A549 (cell line): ENCODE data around the gene NAXD. TPM values are rescaled to one million over a fixed set of nuclear protein-coding genes. Genes with fewer than 3 reads are reported as not detected.

ENCODE experiments used
- ATAC-seq, 2 experiments: fragments of 200-7000 bp in 1 of 2; fragments of >200 bp in 1 of 2; cut with Nextera tagmentation in 1 of 2; cut with Tn5 transposase in 1 of 2; 3 replicates each; pipeline versions ENCODE4 v1.8.0 to v1.9.1; 2018 to 2020; ENCODE audit warnings: mild to moderate bottlenecking in 1 of 2, moderate library complexity in 1 of 2
- CTCF ChIA-PET: fragments of 300-600 bp; sonication (Branson Sonifier 250); formaldehyde crosslinking; extraction: SDS; loops from one replicate; lab custom pipeline; 2021; ENCODE audit warnings: antibody characterized with exemption, inconsistent platforms; lab: Yijun Ruan, JAX
- POLR2A ChIA-PET: fragments of 350-600 bp; formaldehyde crosslinking; extraction: SDS; loops from one replicate; lab custom pipeline; 2021; ENCODE audit warnings: antibody characterized with exemption, inconsistent platforms; lab: Yijun Ruan, JAX
- DNase-seq, 2 experiments: peaks; one replicate each; pipeline versions ENCODE4 v3.0.0 to v3.0.0-alpha.2; 2011 to 2016; ENCODE audit warnings: low read depth in 1 of 2, low spot score in 1 of 2
- FAIRE-seq: peaks from 2 replicates; lab custom pipeline; 2011; peaks lifted over from hg19 to GRCh38; lab: Jason Lieb, UNC
- H3K27ac ChIP-seq, 2 experiments: fragments of >200 bp; sonication (Bioruptor Twin); formaldehyde crosslinking; 3 replicates each; pipeline ENCODE4 v1.5.1; 2016 to 2017
- H3K4me1 ChIP-seq: fragments of >200 bp; sonication (Bioruptor Twin); formaldehyde crosslinking; 3 replicates; pipeline ENCODE4 v1.6.1; 2016
- H3K4me2 ChIP-seq: fragments of >200 bp; sonication (Bioruptor Twin); formaldehyde crosslinking; 3 replicates; pipeline ENCODE4 v1.6.1; 2016
- H3K4me3 ChIP-seq: fragments of >200 bp; sonication (Bioruptor Twin); formaldehyde crosslinking; 3 replicates; pipeline ENCODE4 v1.5.1; 2016
- H3K9me3 ChIP-seq: fragments of >200 bp; sonication (Bioruptor Twin); formaldehyde crosslinking; 3 replicates; pipeline ENCODE4 v1.6.1; 2016
- CBX8 ChIP-seq: fragments of 200-600 bp; sonication (generic); IDR thresholded peaks from 2 replicates; pipeline ENCODE4 v1.6.1; 2016
- CEBPB ChIP-seq, 2 experiments: fragments of >200 bp in 1 of 2; sonication (Bioruptor Twin) in 1 of 2; formaldehyde crosslinking in 1 of 2; IDR thresholded peaks; 2 replicates each; pipeline ENCODE4 v1.6.1; 2012 to 2016
- CHD4 ChIP-seq: fragments of 200-600 bp; sonication (generic); IDR thresholded peaks from 2 replicates; pipeline ENCODE4 v1.6.1; 2016; ENCODE audit warnings: antibody characterized with exemption, mild to moderate bottlenecking, borderline replicate concordance
- CTCF ChIP-seq: fragments of >200 bp; sonication (Bioruptor Twin); formaldehyde crosslinking; IDR thresholded peaks from 3 replicates; pipeline ENCODE4 v1.5.1; 2016
- EHF ChIP-seq: fragments of 250-450 bp; sonication (Bioruptor Pico); IDR thresholded peaks from 2 replicates; pipeline ENCODE4 v1.5.0; 2020; ENCODE audit warnings: mild to moderate bottlenecking
- EHMT2 ChIP-seq: fragments of 200-600 bp; sonication (generic); IDR thresholded peaks from 2 replicates; pipeline ENCODE4 v1.6.1; 2016; ENCODE audit warnings: antibody characterized with exemption, low read depth, mild to moderate bottlenecking, moderate library complexity
- ESRRA ChIP-seq: fragments of 150-350 bp; IDR thresholded peaks from 2 replicates; pipeline ENCODE4 v1.6.1; 2014; ENCODE audit warnings: mild to moderate bottlenecking, low read length, borderline replicate concordance
- FOXS1 ChIP-seq: fragments of 250-450 bp; sonication (Bioruptor Pico); IDR thresholded peaks from 2 replicates; pipeline ENCODE4 v1.5.0; 2020; ENCODE audit warnings: mild to moderate bottlenecking, moderate library complexity
- HDAC2 ChIP-seq: fragments of 200-600 bp; sonication (generic); IDR thresholded peaks from 2 replicates; pipeline ENCODE4 v1.6.1; 2016
- HMGXB4 ChIP-seq: fragments of 250-450 bp; sonication (Bioruptor Pico); IDR thresholded peaks from 2 replicates; pipeline ENCODE4 v1.5.0; 2021; ENCODE audit warnings: mild to moderate bottlenecking, moderate library complexity, borderline replicate concordance
- HOXB5 ChIP-seq: fragments of 250-450 bp; sonication (Bioruptor Pico); IDR thresholded peaks from 2 replicates; pipeline ENCODE4 v1.5.0; 2020; ENCODE audit warnings: mild to moderate bottlenecking, moderate library complexity
- JUNB ChIP-seq: fragments of >200 bp; sonication (Bioruptor Twin); formaldehyde crosslinking; IDR thresholded peaks from 2 replicates; pipeline ENCODE4 v1.6.1; 2016
- KDM1A ChIP-seq: fragments of 200-600 bp; sonication (generic); IDR thresholded peaks from 2 replicates; pipeline ENCODE4 v1.6.1; 2016; ENCODE audit warnings: low read depth, mild to moderate bottlenecking
- MAFK ChIP-seq: fragments of 450-650 bp; IDR thresholded peaks from 2 replicates; pipeline ENCODE4 v1.6.1; 2014; ENCODE audit not compliant: partially characterized antibody
- MYC ChIP-seq: IDR thresholded peaks from 2 replicates; pipeline ENCODE4 v1.6.1; 2012; ENCODE audit warnings: mild to moderate bottlenecking, inconsistent platforms, low read length, improper control_type of control experiment, borderline replicate concordance
- NFE2L2 ChIP-seq: fragments of 150-350 bp; conservative IDR thresholded peaks from 2 replicates; pipeline ENCODE4 v1.6.1; 2014; ENCODE audit warnings: low read length
- PHF8 ChIP-seq: fragments of 200-600 bp; sonication (generic); IDR thresholded peaks from 2 replicates; pipeline ENCODE4 v1.6.1; 2016; ENCODE audit warnings: low read depth, mild to moderate bottlenecking, antibody characterized with exemption, moderate library complexity, borderline replicate concordance
- POLR2A ChIP-seq: IDR thresholded peaks from 2 replicates; pipeline ENCODE4 v1.6.1; 2012; ENCODE audit warnings: mild to moderate bottlenecking, low read length
- RCOR1 ChIP-seq: fragments of 150-350 bp; IDR thresholded peaks from 2 replicates; pipeline ENCODE4 v1.6.1; 2014; ENCODE audit warnings: antibody characterized with exemption, low read length, low read depth
- REST ChIP-seq: fragments of 200-600 bp; sonication (generic); IDR thresholded peaks from 2 replicates; pipeline ENCODE4 v1.6.1; 2016; ENCODE audit warnings: antibody characterized with exemption, mild to moderate bottlenecking, moderate library complexity
- RFX5 ChIP-seq: fragments of 450-650 bp; IDR thresholded peaks from 2 replicates; pipeline ENCODE4 v1.7.1; 2014; ENCODE audit warnings: antibody characterized with exemption, mild to moderate bottlenecking, moderate library complexity
- SREBF2 ChIP-seq: fragments of 450-650 bp; IDR thresholded peaks from 2 replicates; pipeline ENCODE4 v1.6.1; 2014; ENCODE audit warnings: mild to moderate bottlenecking, moderate library complexity
- ZC3H11A ChIP-seq: fragments of 450-650 bp; IDR thresholded peaks from 2 replicates; pipeline ENCODE4 v1.6.1; 2014; ENCODE audit warnings: antibody characterized with exemption, mild to moderate bottlenecking
- ZNF302 ChIP-seq: fragments of 250-450 bp; sonication (Bioruptor Pico); IDR thresholded peaks from 2 replicates; pipeline ENCODE4 v1.9.0; 2021; ENCODE audit warnings: inconsistent platforms, mild to moderate bottlenecking, moderate library complexity
- ZSCAN20 ChIP-seq: fragments of 250-450 bp; sonication (Bioruptor Pico); IDR thresholded peaks from 2 replicates; pipeline ENCODE4 v1.8.0; 2022; ENCODE audit warnings: mild to moderate bottlenecking, moderate library complexity
- WGBS: methylation state at CpG from one replicate; pipeline ENCODE4 v1.1.6; 2017; ENCODE audit errors: missing lambda C conversion rate; 5-methylcytosine and 5-hydroxymethylcytosine counted together
- polyA plus RNA-seq, 4 experiments: library from polyadenylated mRNA; depleted of rRNA in 3 of 4; stranded (reverse); fragments of >200 nt; fragmentation: RNase III in 1 of 4; extraction: RNeasy Plus Mini Kit Qiagen cat#74134 plus additional on column Dnase treatment in 1 of 4; gene quantifications; 2 replicates in 3 of 4; 3 replicates in 1 of 4; pipeline ENCODE4 v1.2.3, GENCODE V29; 2011 to 2017

NAXD gene
- polyA plus RNA-seq, 2 of the 4 experiments (the other 2 are of a cell fraction): 14.2 to 19.0 TPM

DNA sequence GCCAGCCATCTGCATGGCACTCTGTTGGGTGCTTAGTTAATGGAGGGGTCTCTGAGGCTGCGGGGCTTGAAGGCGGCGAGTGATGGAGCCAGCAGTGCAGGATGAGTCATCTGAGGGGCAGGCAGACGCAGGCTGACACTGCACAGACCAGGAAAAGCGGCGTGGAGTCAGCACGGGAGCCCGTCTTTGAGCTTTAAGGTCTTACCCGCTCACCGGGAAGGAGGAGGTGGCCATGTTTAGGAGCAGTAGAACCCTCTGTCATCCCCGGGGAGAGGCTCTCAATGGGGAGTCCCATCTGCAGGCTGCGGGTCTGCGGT is 13.1 kb downstream of the NAXD start:
- no peak overlapping the region for H3K4me2 ChIP-seq
- FAIRE-seq: no peak
- ChIA-PET CTCF (no interaction called here), POLR2A (no interaction called here)
- no peaks in the 10 kb centered on the region for H3K4me1 ChIP-seq
- no peak overlapping the region for H3K27ac ChIP-seq
- DNase-seq: no peak
- no peak for TF ChIP-seq CHD4
- no peak for TF ChIP-seq EHF (CRISPR knock-in tag)
- TF ChIP-seq HMGXB4 (CRISPR knock-in tag): no peak
- no peak for TF ChIP-seq MYC
- no peak for TF ChIP-seq HOXB5 (CRISPR knock-in tag)
- no peak for TF ChIP-seq CEBPB (IDR thresholded peaks at IDR 0.05)
- no peak for TF ChIP-seq SREBF2
- TF ChIP-seq JUNB: no peak
- TF ChIP-seq EHMT2: no peak
- no peak for ATAC-seq
- 93% methylated on average over 11 of the region's 13 CpGs for WGBS
- H3K4me3 ChIP-seq: no peak overlapping the region
- no peaks in the 10 kb centered on the region for H3K9me3 ChIP-seq

GRCh38 chr13:110628952-110629701 is 13.8 kb downstream of the NAXD start:
- H3K27ac ChIP-seq: no peak overlapping the region
- no peak for TF ChIP-seq FOXS1 (CRISPR knock-in tag)
- TF ChIP-seq KDM1A: no peak
- no peak for TF ChIP-seq POLR2A
- TF ChIP-seq ZNF302 (CRISPR knock-in tag): no peak
- TF ChIP-seq CBX8: no peak
- TF ChIP-seq HMGXB4 (CRISPR knock-in tag): no peak
- TF ChIP-seq PHF8: no peak
- TF ChIP-seq CTCF: no peak
- no peak for TF ChIP-seq HDAC2
- TF ChIP-seq ZSCAN20 (CRISPR knock-in tag): no peak
- TF ChIP-seq NFE2L2: no peak
- no peak for TF ChIP-seq REST
- TF ChIP-seq RCOR1: no peak
- TF ChIP-seq MAFK: no peak
- TF ChIP-seq ESRRA: no peak
- no peak for TF ChIP-seq ZC3H11A
- TF ChIP-seq RFX5: no peak
- ATAC-seq: no peak
- ChIA-PET POLR2A (no interaction called here), CTCF (interaction anchor here (0.6 kb wide), 2 partner anchors 35 to 509 kb away, joined by 3 read pairs; no protein-coding TSS in a partner anchor)
- no peak for DNase-seq
- 91% methylated on average over 18 of the region's 19 CpGs for WGBS
- no peak overlapping the region for H3K4me3 ChIP-seq
- H3K9me3 ChIP-seq: no peaks in the 10 kb centered on the region
- no peak for FAIRE-seq
- no peak overlapping the region for H3K4me2 ChIP-seq
- no peaks in the 10 kb centered on the region; the same call in 2 of the 3 replicates for H3K4me1 ChIP-seq
